Measurements from ENCODE around the gene CFAP43.
"Not testable (repeated sequence)": the region's sequence is repeated elsewhere in the genome, so short reads cannot be mapped to it uniquely, and the experiment has no call there.

Gene CFAP43

DNA sequence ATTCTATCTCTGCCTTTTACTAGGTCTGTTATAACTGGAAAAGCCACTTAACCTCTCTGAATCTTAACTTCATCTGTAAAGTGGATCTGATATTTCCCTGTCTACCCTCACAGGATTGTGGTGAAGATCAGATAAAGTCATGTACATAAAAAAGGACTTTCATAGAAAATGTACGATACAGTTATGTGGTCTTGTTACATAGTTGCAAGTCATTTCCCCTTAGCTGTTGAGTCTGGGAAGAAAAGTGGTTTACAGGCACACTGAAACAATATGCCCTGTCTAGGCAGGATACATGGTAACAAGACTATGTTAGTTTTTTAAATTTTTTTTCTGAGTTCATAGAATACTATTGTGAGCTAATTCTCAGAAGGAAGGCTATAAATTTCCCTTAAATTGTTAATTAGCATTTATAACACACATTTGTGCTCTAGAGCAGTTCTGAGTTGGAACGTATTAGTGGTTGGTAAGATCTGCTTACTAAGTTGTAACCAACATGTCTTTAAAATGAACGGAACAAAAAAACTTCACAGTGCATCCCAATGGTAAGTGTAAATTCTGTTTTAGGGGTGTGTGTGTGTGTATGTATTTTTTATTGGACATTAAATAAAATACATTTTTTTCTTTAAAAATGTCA, 15.5 kb upstream of the CFAP43 start:
- Mint-ChIP-seq H3K36me3 (no peaks in the 10 kb centered on the region), H3K4me3 (no peak overlapping the region), H3K4me1 (ENCODE audit: low read depth) (no peaks in the 10 kb centered on the region), H3K9me3 (ENCODE audit: low read depth) (peaks cover 4% of the 10 kb centered on the region), H3K27me3 (no peaks in the 10 kb centered on the region), H3K27ac (no peak overlapping the region)

DNA sequence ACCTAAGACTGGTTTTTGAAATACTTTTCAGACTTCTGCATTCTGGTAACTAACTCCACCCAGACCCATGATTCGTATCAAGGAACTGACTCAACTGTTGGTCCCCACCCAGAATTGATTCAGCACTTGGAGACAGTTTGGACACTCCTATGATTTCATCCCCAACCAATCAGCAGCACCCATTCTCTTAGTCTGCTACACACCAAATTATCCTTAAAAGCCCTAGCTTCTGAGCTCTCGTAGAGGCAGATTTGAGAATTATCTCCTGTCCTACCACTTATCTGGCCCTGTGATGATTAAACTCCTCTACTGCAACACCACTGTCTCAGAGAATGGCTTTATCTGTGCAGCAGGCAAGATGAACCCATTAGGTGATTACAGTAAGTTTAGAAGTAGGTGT, 14.8 kb upstream of the CFAP43 start:
- Mint-ChIP-seq H3K4me1 (ENCODE audit: low read depth) (no peaks in the 10 kb centered on the region), H3K4me3 (no peak overlapping the region), H3K27me3 (no peaks in the 10 kb centered on the region), H3K27ac (no peak overlapping the region), H3K9me3 (ENCODE audit: low read depth) (peaks cover 4% of the 10 kb centered on the region), H3K36me3 (no peaks in the 10 kb centered on the region)

DNA sequence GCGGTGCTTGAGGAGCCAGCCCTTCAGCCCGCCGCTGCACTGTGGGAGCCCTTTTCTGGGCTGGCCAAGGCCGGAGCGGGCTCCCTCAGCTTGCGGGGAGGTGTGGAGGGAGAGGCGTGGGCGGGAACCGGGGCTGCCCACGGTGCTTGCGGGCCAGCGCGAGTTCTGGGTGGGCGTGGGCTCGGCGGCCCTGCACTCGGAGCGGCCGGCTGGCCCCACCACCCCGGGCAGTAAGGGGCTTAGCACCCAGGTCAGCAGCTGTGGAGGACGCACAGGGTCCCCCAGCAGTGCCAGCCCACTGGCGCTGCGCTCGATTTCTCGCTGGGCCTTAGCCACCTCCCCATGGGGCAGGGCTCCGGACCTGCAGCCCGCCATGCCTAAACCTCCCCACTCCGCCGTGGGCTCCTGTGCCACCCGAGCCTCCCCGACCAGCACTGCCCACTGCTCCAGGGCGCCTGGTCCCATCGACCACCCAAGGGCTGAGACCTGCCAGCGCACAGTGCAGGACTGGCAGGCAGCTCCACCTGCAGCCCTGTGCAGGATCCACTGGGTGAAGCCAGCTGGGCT, 13.0 kb upstream of the CFAP43 start:
- H3K4me3 Mint-ChIP-seq = no peak overlapping the region
- no peaks in the 10 kb centered on the region for H3K36me3 Mint-ChIP-seq
- H3K4me1 Mint-ChIP-seq (ENCODE audit: low read depth) = no peaks in the 10 kb centered on the region
- H3K27me3 Mint-ChIP-seq = peaks cover 5% of the 10 kb centered on the region
- H3K9me3 Mint-ChIP-seq (ENCODE audit: low read depth) = peaks cover 4% of the 10 kb centered on the region
- no peak overlapping the region for H3K27ac Mint-ChIP-seq

DNA sequence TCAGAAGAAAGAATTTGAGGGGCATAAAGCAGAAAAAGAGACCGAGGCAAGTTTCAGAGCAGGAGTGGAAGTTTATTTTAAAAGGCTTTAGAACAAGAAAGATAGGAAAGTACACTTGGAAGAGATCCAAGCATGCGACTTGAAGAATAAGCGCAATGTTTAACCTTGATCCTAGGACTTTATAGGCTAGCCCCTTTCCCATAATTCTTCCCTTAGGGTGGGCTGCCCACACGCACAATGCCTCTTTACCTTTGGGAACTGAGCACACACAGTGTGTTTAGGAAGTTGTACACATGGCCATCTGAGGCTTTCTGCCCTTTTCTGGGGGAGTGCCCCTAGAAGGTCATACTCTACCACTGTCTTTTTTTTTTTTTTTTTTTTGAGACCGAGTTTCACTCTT, 11.3 kb upstream of the CFAP43 start:
- Mint-ChIP-seq H3K4me3 (no peak overlapping the region), H3K4me1 (ENCODE audit: low read depth) (no peaks in the 10 kb centered on the region), H3K27ac (no peak overlapping the region), H3K27me3 (peaks cover 5% of the 10 kb centered on the region), H3K36me3 (no peaks in the 10 kb centered on the region), H3K9me3 (ENCODE audit: low read depth) (peaks cover 4% of the 10 kb centered on the region)

DNA sequence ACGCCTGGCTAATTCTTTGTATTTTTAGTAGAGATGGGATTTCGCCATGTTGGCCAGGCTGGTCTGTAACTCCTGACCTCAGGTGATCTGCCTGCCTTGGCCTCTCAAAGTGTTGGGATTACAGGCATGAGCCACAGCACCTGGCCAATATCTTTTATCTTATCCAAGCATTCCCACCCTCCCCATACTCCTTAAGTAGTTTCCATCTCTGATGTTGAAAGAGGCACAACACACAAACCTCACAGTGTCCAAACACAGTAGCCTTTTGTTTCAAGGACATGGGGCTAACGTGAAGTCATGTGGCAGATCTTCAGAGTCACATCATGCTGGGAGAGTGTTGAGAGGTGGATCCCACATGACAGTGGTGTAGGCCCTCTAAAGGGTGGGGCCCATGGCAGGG, 10.8 kb upstream of the CFAP43 start:
- not testable (repeated sequence) for H3K9me3 Mint-ChIP-seq (ENCODE audit: low read depth); H3K4me3 Mint-ChIP-seq; H3K4me1 Mint-ChIP-seq (ENCODE audit: low read depth); H3K27me3 Mint-ChIP-seq; H3K36me3 Mint-ChIP-seq; H3K27ac Mint-ChIP-seq

DNA sequence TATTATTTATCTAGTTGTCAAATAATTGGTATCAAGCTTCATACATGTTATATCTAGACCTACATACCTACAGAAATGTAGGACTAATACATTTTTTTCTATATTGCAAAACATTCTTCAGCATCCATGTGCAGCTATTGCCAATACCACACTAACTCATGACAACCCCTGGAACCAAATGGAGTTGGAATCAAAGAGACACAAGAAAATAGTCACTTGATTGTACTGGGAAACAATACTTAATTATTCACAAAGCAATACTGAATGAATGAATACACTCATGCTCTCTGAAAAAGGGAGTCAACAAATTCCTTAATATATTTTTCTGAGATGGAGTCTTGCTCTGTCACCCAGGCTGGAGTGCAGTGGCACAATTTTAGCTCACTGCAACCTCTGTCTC, 10.4 kb upstream of the CFAP43 start:
- H3K27ac Mint-ChIP-seq = no peak overlapping the region
- H3K9me3 Mint-ChIP-seq (ENCODE audit: low read depth) = peaks cover 4% of the 10 kb centered on the region
- no peaks in the 10 kb centered on the region for H3K4me1 Mint-ChIP-seq (ENCODE audit: low read depth)
- no peaks in the 10 kb centered on the region for H3K36me3 Mint-ChIP-seq
- H3K4me3 Mint-ChIP-seq = no peak overlapping the region
- peaks cover 5% of the 10 kb centered on the region for H3K27me3 Mint-ChIP-seq

DNA sequence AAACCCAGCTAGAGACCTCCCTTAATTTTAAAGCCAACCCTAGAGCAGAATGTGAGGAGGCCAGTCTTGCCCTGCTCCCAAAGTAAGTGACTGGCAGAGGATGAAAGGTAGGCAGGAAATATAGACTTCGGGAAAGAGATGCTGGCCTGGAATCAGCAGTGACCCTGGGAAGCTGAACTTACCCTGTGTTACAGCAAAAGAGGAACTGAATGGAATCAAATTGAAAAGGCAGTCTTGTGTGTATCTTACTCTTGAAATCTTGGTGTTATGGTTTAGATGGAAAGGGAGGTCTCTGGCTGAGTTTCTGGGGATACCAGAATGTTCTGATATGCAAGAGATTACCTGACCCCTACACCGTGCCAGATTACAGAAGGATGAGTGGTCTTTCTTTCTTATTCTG, 7.9 kb upstream of the CFAP43 start:
- H3K36me3 Mint-ChIP-seq = no peaks in the 10 kb centered on the region
- no peak overlapping the region for H3K27ac Mint-ChIP-seq
- peaks cover 4% of the 10 kb centered on the region for H3K9me3 Mint-ChIP-seq (ENCODE audit: low read depth)
- H3K27me3 Mint-ChIP-seq = peaks cover 5% of the 10 kb centered on the region
- H3K4me1 Mint-ChIP-seq (ENCODE audit: low read depth) = no peaks in the 10 kb centered on the region
- H3K4me3 Mint-ChIP-seq = no peak overlapping the region

DNA sequence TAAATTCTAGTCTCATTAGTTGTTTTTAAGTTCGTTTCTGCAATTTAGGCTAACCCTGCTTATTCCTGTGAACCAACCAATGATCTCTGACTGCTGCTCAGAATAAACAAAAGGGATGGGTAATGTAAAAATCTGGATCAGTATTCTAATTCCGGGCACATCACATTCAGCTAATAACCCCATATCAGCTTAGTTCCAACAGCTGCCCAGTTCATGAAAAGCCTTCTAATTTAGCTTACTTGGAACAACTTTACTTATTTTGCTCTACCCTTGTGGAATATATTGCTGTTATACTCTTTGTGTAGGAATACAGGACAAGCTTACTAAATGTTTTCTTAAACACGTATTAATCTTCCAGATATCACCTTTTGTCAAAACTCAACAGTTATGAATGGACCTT, 3.6 kb upstream of the CFAP43 start:
- H3K4me3 Mint-ChIP-seq = no peak overlapping the region
- H3K9me3 Mint-ChIP-seq (ENCODE audit: low read depth) = peaks cover 4% of the 10 kb centered on the region
- H3K4me1 Mint-ChIP-seq (ENCODE audit: low read depth) = peaks cover 11% of the 10 kb centered on the region
- peaks cover 9% of the 10 kb centered on the region for H3K27me3 Mint-ChIP-seq
- H3K36me3 Mint-ChIP-seq = no peaks in the 10 kb centered on the region
- H3K27ac Mint-ChIP-seq = no peak overlapping the region

DNA sequence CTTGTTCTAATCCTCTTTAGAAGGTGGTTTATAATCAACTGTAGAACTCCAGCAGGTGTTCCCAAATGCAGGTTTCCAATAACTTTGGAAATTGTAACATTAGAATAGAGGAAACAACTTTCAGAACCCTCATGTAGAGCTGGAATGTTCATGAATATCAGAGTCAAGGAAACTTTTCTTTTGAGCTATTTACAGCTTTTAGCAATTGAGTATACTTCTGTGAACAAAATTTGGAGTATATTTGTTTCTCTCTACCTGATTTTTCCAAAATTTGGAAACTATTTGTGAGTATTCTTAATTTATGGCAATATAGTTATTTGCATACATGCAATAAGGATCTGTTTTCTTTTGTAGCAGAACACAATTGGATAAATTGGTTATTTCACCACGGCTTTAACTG, 2.8 kb upstream of the CFAP43 start:
- Mint-ChIP-seq H3K4me3 (no peak overlapping the region), H3K36me3 (no peaks in the 10 kb centered on the region), H3K9me3 (ENCODE audit: low read depth) (peaks cover 4% of the 10 kb centered on the region)

DNA sequence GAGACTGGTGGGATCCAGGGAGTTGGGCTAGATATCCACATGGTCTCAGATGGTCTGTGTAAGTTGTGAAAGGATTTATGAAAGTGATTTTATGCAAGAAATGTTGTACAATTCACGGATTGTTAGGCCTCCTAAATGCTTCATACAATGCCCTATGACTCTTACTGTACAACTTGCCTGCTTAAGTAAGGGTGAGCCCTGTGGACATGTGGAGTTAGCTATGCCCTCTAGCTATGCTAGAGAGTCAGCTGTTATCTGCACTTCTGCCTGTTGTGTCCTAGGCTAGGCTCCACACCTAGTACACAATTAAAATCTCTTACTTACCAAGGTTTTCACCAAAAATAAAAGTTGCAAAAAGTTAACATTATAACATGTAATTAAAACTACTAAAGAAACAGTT, 1.7 kb upstream of the CFAP43 start:
- H3K27me3 Mint-ChIP-seq = peaks cover 5% of the 10 kb centered on the region
- H3K4me3 Mint-ChIP-seq = peak overlapping the region; percentile 68
- H3K27ac Mint-ChIP-seq = no peak overlapping the region
- H3K9me3 Mint-ChIP-seq (ENCODE audit: low read depth) = peaks cover 4% of the 10 kb centered on the region
- no peaks in the 10 kb centered on the region for H3K36me3 Mint-ChIP-seq
- peaks cover 11% of the 10 kb centered on the region for H3K4me1 Mint-ChIP-seq (ENCODE audit: low read depth)

More for the DNA sequence above, 2.8 kb upstream of the CFAP43 start:
- no peak overlapping the region for H3K27ac Mint-ChIP-seq
- peaks cover 11% of the 10 kb centered on the region for H3K4me1 Mint-ChIP-seq (ENCODE audit: low read depth)
- peaks cover 5% of the 10 kb centered on the region for H3K27me3 Mint-ChIP-seq

DNA sequence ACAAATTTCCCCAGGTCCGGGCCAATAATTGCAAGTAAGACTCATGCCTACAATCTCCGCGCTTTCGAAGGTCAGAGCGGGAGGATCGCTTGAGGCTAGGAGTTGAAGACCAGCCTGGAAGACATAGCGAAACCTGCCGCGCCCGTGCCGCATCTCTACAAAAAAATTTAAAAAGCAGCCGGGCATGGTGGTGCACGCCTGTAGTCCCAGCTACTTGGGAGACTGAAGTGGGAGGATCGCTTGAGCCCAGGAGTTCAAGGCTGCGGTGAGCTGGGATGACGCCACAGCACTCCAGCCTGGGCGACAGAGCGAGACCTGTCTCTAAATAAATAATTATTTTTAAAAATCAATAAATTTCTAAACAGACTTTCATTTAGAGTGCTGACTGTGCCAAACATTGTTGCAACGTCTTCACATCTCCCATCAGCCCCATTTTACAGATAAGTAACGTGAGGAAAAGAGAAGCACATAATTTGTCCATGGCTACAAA, 494 bp upstream of the CFAP43 start:
- Mint-ChIP-seq H3K9me3 (ENCODE audit: low read depth) (peaks cover 4% of the 10 kb centered on the region), H3K27me3 (peaks cover 5% of the 10 kb centered on the region), H3K27ac (no peak overlapping the region), H3K4me3 (peak overlapping the region; percentile 88), H3K36me3 (no peaks in the 10 kb centered on the region), H3K4me1 (ENCODE audit: low read depth) (peaks cover 11% of the 10 kb centered on the region)

DNA sequence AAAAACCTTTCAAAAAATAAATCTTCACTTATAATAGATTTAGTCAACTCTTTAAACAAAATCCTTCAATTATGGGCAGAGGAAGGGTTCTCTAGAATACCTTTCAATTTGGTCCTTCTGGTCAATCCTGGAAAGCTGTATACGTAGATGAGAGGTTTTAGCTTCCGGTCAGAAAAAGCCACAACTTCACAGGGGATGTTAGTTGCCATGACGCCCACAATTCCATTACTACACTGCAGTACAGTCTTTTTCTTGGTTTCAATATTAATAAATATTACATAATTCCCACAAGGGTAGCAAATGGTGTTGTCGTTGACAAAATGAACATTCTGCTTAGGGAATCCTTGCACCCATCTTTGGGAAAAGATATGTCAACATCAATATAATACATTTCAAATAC, 1.7 kb downstream of the CFAP43 start:
- H3K9me3 Mint-ChIP-seq (ENCODE audit: low read depth) = no peaks in the 10 kb centered on the region
- no peaks in the 10 kb centered on the region for H3K36me3 Mint-ChIP-seq
- H3K27me3 Mint-ChIP-seq = peaks cover 5% of the 10 kb centered on the region
- no peak overlapping the region for H3K4me3 Mint-ChIP-seq
- H3K4me1 Mint-ChIP-seq (ENCODE audit: low read depth) = peaks cover 11% of the 10 kb centered on the region
- H3K27ac Mint-ChIP-seq = no peak overlapping the region

DNA sequence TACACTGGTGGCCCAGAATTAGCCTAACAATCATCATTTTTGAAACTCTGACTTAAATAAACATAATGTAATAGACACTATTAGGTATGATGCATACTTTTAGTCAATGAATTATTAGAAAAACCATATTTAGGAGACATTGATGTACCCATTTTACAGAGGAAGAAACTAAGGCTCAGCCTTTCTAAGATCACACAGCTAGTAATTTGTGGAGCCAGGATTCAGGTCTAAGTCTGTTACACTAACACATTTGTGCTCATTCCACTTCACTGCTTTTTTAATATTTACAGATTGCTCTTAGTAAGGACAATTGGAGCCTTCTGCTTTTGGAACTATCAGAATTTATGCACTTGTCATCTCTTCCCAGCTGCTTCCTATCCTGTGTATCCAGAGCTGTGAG, 8.9 kb downstream of the CFAP43 start:
- Mint-ChIP-seq H3K4me3 (no peak overlapping the region), H3K9me3 (ENCODE audit: low read depth) (no peaks in the 10 kb centered on the region), H3K27ac (no peak overlapping the region), H3K27me3 (peaks cover 10% of the 10 kb centered on the region), H3K36me3 (no peaks in the 10 kb centered on the region), H3K4me1 (ENCODE audit: low read depth) (no peaks in the 10 kb centered on the region)

DNA sequence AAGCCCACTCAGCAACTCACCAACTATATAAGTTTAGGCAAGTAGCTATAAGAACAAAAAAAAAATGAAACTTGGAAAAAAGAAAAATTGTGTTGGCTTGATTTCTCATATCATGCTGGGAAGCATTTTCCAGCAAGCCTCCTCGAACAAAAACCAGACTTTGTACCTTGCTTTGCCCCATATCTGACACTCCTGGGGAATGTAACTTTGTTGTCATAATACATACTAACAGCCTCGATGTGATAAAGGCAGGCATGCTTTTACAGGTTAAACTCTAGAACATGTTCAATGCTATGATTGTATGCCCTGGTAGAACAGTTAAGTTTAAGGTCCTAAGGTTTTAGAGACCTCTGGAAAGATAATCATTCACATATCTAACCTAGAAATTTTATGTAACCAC, 11.6 kb downstream of the CFAP43 start:
- H3K36me3 Mint-ChIP-seq = no peaks in the 10 kb centered on the region
- no peaks in the 10 kb centered on the region for H3K4me1 Mint-ChIP-seq (ENCODE audit: low read depth)
- H3K27ac Mint-ChIP-seq = no peak overlapping the region
- H3K9me3 Mint-ChIP-seq (ENCODE audit: low read depth) = no peaks in the 10 kb centered on the region
- no peak overlapping the region for H3K4me3 Mint-ChIP-seq
- H3K27me3 Mint-ChIP-seq = peaks cover 10% of the 10 kb centered on the region

DNA sequence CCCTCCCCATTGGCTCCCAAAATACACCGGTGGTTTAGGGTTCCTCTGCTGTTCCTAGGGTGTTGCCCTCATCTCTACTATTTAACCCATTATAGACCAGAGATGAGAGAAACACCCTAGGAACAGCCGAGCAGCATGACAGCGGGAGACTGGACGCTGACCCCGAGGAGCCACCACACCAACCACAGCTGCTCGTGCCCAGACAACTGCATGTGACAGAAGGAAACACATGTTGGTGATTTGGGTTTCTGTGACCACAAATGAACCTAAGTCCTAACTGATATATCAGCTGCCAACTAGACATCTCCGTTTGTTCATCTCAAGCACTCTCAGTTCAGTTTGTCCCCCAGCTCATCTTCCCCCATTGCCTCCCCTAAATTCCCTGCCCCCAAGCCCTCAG, 13.4 kb downstream of the CFAP43 start:
- Mint-ChIP-seq H3K27ac (no peak overlapping the region), H3K4me3 (no peak overlapping the region), H3K27me3 (peaks cover 10% of the 10 kb centered on the region), H3K9me3 (ENCODE audit: low read depth) (no peaks in the 10 kb centered on the region), H3K36me3 (no peaks in the 10 kb centered on the region), H3K4me1 (ENCODE audit: low read depth) (no peaks in the 10 kb centered on the region)

DNA sequence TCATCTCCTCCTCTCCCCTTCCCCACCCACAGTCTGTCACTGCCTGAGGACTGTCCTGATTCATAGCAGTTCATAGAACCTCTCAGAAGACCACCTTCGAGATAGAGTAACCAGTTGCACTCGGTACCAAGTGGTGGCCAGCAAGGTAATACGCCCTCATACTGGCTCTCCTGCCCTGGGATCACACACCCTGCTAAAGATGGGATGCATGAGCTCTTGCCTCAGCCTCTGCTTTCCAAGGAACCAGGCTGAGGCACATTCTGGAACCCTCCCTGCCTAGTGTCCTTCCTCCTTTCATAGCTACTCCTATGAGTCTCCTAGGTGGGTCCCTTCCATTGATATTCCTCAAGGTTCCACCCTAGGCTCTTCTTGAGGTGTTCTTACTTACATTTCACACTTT, 15.5 kb downstream of the CFAP43 start:
- peaks cover 10% of the 10 kb centered on the region for H3K27me3 Mint-ChIP-seq
- no peaks in the 10 kb centered on the region for H3K36me3 Mint-ChIP-seq
- H3K9me3 Mint-ChIP-seq (ENCODE audit: low read depth) = no peaks in the 10 kb centered on the region
- H3K27ac Mint-ChIP-seq = no peak overlapping the region
- no peak overlapping the region for H3K4me3 Mint-ChIP-seq
- no peaks in the 10 kb centered on the region for H3K4me1 Mint-ChIP-seq (ENCODE audit: low read depth)

All from activated naive CD8-positive, alpha-beta T cell (primary cell).